Cardiac fibroblast (primary cell): ENCODE measurements around the gene ZNF107.
A peak's percentile ranks its signal among the peaks of the same experiment; 100 is the strongest.

ENCODE experiments used
- DNase-seq, 2 donors: peaks; one replicate each; pipeline versions ENCODE4 v3.0.0 to v3.0.0-alpha.2; 2010; ENCODE audit warnings: low read depth in 2 of 2
- H3K4me3 ChIP-seq, 2 donors: replicated peaks in 1 of 2; 1 replicate in 1 of 2; 2 replicates in 1 of 2; pipeline ENCODE4 v1.5.1; 2011; ENCODE audit warnings: low read depth in 2 of 2, low read length in 2 of 2, mild to moderate bottlenecking in 2 of 2, moderate library complexity in 1 of 2
- CTCF ChIP-seq: IDR thresholded peaks from one replicate; pipeline ENCODE4 v1.5.1; 2011; ENCODE audit warnings: low read depth, mild to moderate bottlenecking, low read length, inconsistent platforms

Gene ZNF107

GRCh38 chr7:64665980-64666662 lies at the start of gene ZNF107:
TSS of gene ZNF107 (plus strand) at chr7:64666133. CDS start at chr7:64666283, 150 bp downstream.
- peak; percentile 94 to 95 for DNase-seq
- H3K4me3 ChIP-seq, result peak within 1 kb of the TSS; percentile 82 to 89
- TF ChIP-seq CTCF, result no peak

- TF ChIP-seq CTCF, result peak; percentile 37
- no peak overlapping the region for H3K4me3 ChIP-seq
- peak; percentile 73 to 78 for DNase-seq
Measured at GRCh38 chr7:64618785-64619456, 47.0 kb upstream of the ZNF107 start.

- DNase-seq, result peak in 1 of 2 donors; percentile 3
- no peak for TF ChIP-seq CTCF
- no peak overlapping the region for H3K4me3 ChIP-seq
Measured at GRCh38 chr7:64619705-64620104, 46.2 kb upstream of the ZNF107 start.

DNA sequence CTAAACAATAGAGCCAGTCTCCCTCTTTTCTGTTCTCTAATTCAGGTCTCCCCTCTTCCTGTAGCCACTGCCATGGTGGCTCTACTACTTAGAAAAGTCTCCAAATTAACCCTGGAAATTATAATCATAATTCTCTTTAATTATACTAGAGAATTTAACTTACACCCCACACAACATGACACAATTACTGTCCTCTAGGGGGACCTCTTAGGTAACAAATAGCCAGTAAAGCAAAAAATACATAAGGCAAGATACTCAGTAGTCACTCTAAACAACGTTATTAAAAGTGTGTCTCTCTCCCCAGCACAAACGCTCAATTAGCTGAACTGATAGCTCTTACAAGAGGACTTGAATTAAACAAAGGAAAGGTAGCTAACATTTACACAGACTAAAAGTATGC lies 44.3 kb upstream of the ZNF107 start:
- TF ChIP-seq CTCF, result no peak
- no peak for DNase-seq
- no peak overlapping the region for H3K4me3 ChIP-seq

- no peak overlapping the region for H3K4me3 ChIP-seq
- DNase-seq, result peak in 1 of 2 donors; percentile 38
- TF ChIP-seq CTCF, result peak; percentile 51
Measured at GRCh38 chr7:64625114-64626082, 40.5 kb upstream of the ZNF107 start.

DNA sequence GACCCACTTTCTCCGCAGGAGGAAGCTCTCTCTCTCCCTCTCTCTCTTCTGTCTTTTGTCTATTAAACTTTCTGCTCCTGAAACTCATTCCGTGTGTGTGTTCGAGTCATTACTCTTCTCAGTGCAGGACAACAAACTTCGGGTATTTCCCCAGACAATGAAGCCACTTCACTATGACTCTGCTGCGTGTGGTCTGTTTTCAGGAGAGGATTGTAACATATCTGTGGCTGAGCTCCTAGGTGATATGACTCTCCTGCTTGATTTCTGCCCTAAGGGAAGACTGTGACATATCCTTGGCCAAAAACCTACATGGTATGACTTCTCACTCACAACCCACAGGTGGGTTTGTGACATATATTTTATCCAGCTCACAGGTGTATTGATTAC lies 39.9 kb upstream of the ZNF107 start:
- no peak for DNase-seq
- no peak for TF ChIP-seq CTCF
- no peak overlapping the region for H3K4me3 ChIP-seq
